Measurements from ENCODE around the gene MT2A. TPM values are rescaled to one million over a fixed set of nuclear protein-coding genes. Genes with fewer than 3 reads are reported as not detected.

The MT2A gene
- total RNA-seq, 3 donors from 2014 or later (not counting 1 experiment from before 2014, with no cell fraction given) = 33.0 to 81.5 (median 70.6) TPM

DNA sequence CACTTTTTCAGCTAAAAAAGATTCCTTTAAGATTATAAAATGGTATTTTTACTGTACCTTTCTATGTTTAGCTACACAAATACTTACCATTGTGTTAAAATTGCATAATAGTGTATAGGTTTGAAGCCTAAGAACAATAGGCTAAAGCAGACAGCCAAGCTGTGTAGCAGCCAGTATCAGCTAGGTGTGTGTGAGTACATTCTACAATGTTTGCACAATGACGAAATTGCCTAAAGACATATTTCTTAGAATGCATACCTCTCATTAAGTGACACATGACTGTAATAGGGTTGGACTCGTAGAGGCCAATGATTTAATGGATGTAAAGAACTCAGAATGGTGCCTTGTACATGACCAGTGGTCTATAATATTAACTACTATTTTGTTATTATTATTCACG lies 41.4 kb downstream of the MT2A start:
- no peak overlapping the region for H3K27ac Mint-ChIP-seq
- no peaks in the 10 kb centered on the region for H3K4me1 ChIP-seq (ENCODE audit: control insufficient read depth, insufficient read depth, low read length)
- TF ChIP-seq, protein P1, sequence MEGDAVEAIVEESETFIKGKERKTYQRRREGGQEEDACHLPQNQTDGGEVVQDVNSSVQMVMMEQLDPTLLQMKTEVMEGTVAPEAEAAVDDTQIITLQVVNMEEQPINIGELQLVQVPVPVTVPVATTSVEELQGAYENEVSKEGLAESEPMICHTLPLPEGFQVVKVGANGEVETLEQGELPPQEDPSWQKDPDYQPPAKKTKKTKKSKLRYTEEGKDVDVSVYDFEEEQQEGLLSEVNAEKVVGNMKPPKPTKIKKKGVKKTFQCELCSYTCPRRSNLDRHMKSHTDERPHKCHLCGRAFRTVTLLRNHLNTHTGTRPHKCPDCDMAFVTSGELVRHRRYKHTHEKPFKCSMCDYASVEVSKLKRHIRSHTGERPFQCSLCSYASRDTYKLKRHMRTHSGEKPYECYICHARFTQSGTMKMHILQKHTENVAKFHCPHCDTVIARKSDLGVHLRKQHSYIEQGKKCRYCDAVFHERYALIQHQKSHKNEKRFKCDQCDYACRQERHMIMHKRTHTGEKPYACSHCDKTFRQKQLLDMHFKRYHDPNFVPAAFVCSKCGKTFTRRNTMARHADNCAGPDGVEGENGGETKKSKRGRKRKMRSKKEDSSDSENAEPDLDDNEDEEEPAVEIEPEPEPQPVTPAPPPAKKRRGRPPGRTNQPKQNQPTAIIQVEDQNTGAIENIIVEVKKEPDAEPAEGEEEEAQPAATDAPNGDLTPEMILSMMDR (IDR thresholded peaks at IDR 0.05) = no peak
- peaks cover 9% of the 10 kb centered on the region for H3K27me3 ChIP-seq (ENCODE audit: control insufficient read depth, insufficient read depth, low read length)
- H3K36me3 ChIP-seq (ENCODE audit: control insufficient read depth, insufficient read depth, low read length) = no peaks in the 10 kb centered on the region
- no peak overlapping the region for H3K4me3 Mint-ChIP-seq
- H3K4me1 Mint-ChIP-seq = no peaks in the 10 kb centered on the region
- H3K27me3 Mint-ChIP-seq (ENCODE audit: low read depth in 2 of 2) = peaks cover 34 to 49% of the 10 kb centered on the region in 2 donors
- no peak overlapping the region for H3K27ac ChIP-seq (ENCODE audit: low read length)
- H3K36me3 Mint-ChIP-seq = no peaks in the 10 kb centered on the region
- no peak overlapping the region for H3K4me3 ChIP-seq (ENCODE audit: low read length)
- no CpG with 5 or more reads among the region's 3 CpGs for WGBS (ENCODE audit: insufficient coverage)
- no peaks in the 10 kb centered on the region for H3K9me3 Mint-ChIP-seq
- ATAC-seq (no peak), DNase-seq (no peak)
- no peaks in the 10 kb centered on the region for H3K9me3 ChIP-seq (ENCODE audit: control insufficient read depth, insufficient read depth, low read length)
- intact Hi-C loops (cut with micrococcal nuclease) = no loop called here

DNA sequence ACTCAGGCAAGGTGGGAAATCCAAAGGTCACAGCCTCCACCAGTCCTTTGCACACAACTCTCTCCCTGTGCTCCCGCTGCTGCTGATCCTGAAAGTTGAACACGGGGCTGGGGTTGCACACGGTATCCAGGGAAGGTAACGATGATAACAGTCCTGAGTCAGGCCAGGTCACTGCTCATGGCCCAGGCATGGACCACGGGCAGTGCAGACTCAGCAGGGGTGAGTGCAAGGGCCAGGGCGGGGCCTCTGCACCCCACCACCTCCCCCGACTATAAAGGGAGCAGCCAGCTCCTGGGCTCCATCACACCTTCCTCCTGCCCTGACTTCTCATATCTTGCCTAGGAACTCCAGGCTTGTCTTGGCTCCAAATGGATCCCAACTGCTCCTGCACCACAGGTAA lies 43.2 kb downstream of the MT2A start, which contains the start of gene MT1B:
Gene MT1B (plus strand): TSS at position 301 of the 400 bp plus-strand sequence. CDS start 68 bp downstream, at position 369.
- Histone ChIP-seq H3K4me1 (ENCODE audit: control insufficient read depth, insufficient read depth, low read length) (no peaks in the 10 kb centered on the region), H3K36me3 (ENCODE audit: control insufficient read depth, insufficient read depth, low read length) (no peaks in the 10 kb centered on the region), H3K4me3 (ENCODE audit: low read length) (no peak within 1 kb of the TSS), H3K27me3 (ENCODE audit: control insufficient read depth, insufficient read depth, low read length) (peaks cover 3% of the 10 kb centered on the region), H3K9me3 (ENCODE audit: control insufficient read depth, insufficient read depth, low read length) (no peaks in the 10 kb centered on the region), H3K27ac (ENCODE audit: low read length) (no peak within 1 kb of the TSS)
- no peaks in the 10 kb centered on the region for H3K36me3 Mint-ChIP-seq
- no peak for ATAC-seq
- H3K9me3 Mint-ChIP-seq = no peaks in the 10 kb centered on the region
- WGBS (ENCODE audit: insufficient coverage) = 76% methylated on average over 7 of the region's 7 CpGs
- DNase-seq = no peak
- intact Hi-C loops (cut with micrococcal nuclease) = no loop called here
- TF ChIP-seq, protein P1 (IDR thresholded peaks at IDR 0.05) = no peak
- no peak within 1 kb of the TSS for H3K4me3 Mint-ChIP-seq
- H3K4me1 Mint-ChIP-seq = no peaks in the 10 kb centered on the region
- peaks cover 25 to 32% of the 10 kb centered on the region in 2 donors for H3K27me3 Mint-ChIP-seq (ENCODE audit: low read depth in 2 of 2)
- H3K27ac Mint-ChIP-seq = no peak within 1 kb of the TSS

DNA sequence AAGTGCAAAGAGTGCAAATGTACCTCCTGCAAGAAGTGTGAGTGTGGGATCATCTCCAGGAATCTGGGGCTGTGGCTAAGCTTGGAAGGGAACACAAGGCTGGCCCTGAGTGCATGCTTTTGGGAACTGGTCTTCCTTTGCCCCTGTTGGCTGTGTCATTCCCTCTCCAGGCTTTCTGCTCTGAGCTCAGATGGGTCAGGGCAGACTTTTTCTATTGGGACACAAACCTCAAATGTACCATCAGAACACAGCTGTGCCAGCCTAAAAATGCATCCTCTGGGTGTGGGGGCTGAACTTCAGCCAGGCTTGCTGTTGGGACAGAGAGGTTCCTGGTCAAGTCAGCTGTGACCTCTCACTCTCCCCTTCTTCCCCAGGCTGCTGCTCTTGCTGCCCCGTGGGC lies 44.2 kb downstream of the MT2A start:
- Mint-ChIP-seq H3K9me3 (no peaks in the 10 kb centered on the region), H3K27ac (no peak overlapping the region), H3K4me1 (peaks cover 0 to 4% of the 10 kb centered on the region in 2 donors), H3K27me3 (ENCODE audit: low read depth in 2 of 2) (peaks cover 18 to 23% of the 10 kb centered on the region in 2 donors), H3K36me3 (no peaks in the 10 kb centered on the region), H3K4me3 (no peak overlapping the region)
- H3K36me3 ChIP-seq (ENCODE audit: control insufficient read depth, insufficient read depth, low read length) = no peaks in the 10 kb centered on the region
- no peaks in the 10 kb centered on the region for H3K27me3 ChIP-seq (ENCODE audit: control insufficient read depth, insufficient read depth, low read length)
- 63% methylated on average over 1 of the region's 1 CpG for WGBS (ENCODE audit: insufficient coverage)
- no peak overlapping the region for H3K4me3 ChIP-seq (ENCODE audit: low read length)
- no peaks in the 10 kb centered on the region for H3K9me3 ChIP-seq (ENCODE audit: control insufficient read depth, insufficient read depth, low read length)
- DNase-seq = no peak
- ATAC-seq = no peak
- H3K4me1 ChIP-seq (ENCODE audit: control insufficient read depth, insufficient read depth, low read length) = peaks cover 6% of the 10 kb centered on the region
- H3K27ac ChIP-seq (ENCODE audit: low read length) = no peak overlapping the region
- intact Hi-C loops (cut with micrococcal nuclease) = no loop called here
- TF ChIP-seq, protein P1 (IDR thresholded peaks at IDR 0.05) = no peak

DNA sequence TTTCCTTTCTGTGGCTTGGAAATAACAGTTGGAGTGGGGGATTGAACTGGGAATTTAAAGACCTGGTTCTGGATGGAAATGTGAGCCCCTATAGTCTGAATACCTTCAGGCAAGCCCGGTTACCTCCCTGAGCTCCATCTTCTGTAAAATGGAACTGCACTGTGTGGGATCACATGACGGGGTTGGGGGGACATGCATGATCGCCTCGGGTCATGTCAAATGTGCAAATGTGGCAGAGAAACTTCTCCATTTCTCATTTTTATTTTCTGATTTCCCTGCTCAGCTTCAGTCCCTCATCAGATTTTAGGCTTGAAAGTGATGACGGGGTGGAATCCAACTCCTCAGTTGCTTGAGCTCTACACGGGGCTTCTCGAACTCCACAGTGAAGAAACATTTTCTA lies 44.8 kb downstream of the MT2A start:
- TF ChIP-seq, protein P1 (IDR thresholded peaks at IDR 0.05) = no peak
- H3K4me3 Mint-ChIP-seq = no peak overlapping the region
- no peaks in the 10 kb centered on the region for H3K36me3 ChIP-seq (ENCODE audit: control insufficient read depth, insufficient read depth, low read length)
- no peak for DNase-seq
- no peaks in the 10 kb centered on the region for H3K9me3 ChIP-seq (ENCODE audit: control insufficient read depth, insufficient read depth, low read length)
- no peaks in the 10 kb centered on the region for H3K27me3 ChIP-seq (ENCODE audit: control insufficient read depth, insufficient read depth, low read length)
- H3K9me3 Mint-ChIP-seq = no peaks in the 10 kb centered on the region
- no peak overlapping the region for H3K4me3 ChIP-seq (ENCODE audit: low read length)
- ATAC-seq = no peak
- no peaks in the 10 kb centered on the region for H3K36me3 Mint-ChIP-seq
- peaks cover 17 to 21% of the 10 kb centered on the region in 2 donors for H3K27me3 Mint-ChIP-seq (ENCODE audit: low read depth in 2 of 2)
- intact Hi-C loops (cut with micrococcal nuclease) = no loop called here
- peaks cover 5 to 10% of the 10 kb centered on the region in 2 donors for H3K4me1 Mint-ChIP-seq
- H3K27ac Mint-ChIP-seq = no peak overlapping the region
- peaks cover 12% of the 10 kb centered on the region for H3K4me1 ChIP-seq (ENCODE audit: control insufficient read depth, insufficient read depth, low read length)
- 81% methylated on average over 7 of the region's 7 CpGs for WGBS (ENCODE audit: insufficient coverage)
- H3K27ac ChIP-seq (ENCODE audit: low read length) = no peak overlapping the region

Measured in natural killer cell (primary cell).